HEK293T (cell line): ENCODE data around the gene PEDS1.

Experiments
- BHLHE40 ChIP-seq: fragments of 450-650 bp; IDR thresholded peaks from 2 replicates; pipeline ENCODE4 v1.6.1; 2016; ENCODE audit warnings: mild to moderate bottlenecking, moderate library complexity, borderline replicate concordance
- CTBP1 ChIP-seq: fragments of 450-650 bp; IDR thresholded peaks from 2 replicates; pipeline ENCODE4 v1.6.1; 2016; ENCODE audit warnings: borderline replicate concordance
- FOXK2 ChIP-seq: fragments of 450-650 bp; IDR thresholded peaks from 2 replicates; pipeline ENCODE4 v1.6.1; 2016; ENCODE audit warnings: mild to moderate bottlenecking
- FOXM1 ChIP-seq: fragments of 450-650 bp; IDR thresholded peaks from 2 replicates; pipeline ENCODE4 v1.6.1; 2017; ENCODE audit warnings: mild to moderate bottlenecking, borderline replicate concordance
- HDGF ChIP-seq: fragments of 450-650 bp; IDR thresholded peaks from 2 replicates; pipeline ENCODE4 v1.6.1; 2017; ENCODE audit warnings: antibody characterized with exemption, borderline replicate concordance
- LEF1 ChIP-seq: fragments of 450-650 bp; IDR thresholded peaks from 2 replicates; pipeline ENCODE4 v1.6.1; 2017; ENCODE audit warnings: mild to moderate bottlenecking, borderline replicate concordance
- NFRKB ChIP-seq: fragments of 450-650 bp; IDR thresholded peaks from 2 replicates; pipeline ENCODE4 v1.6.1; 2016; ENCODE audit warnings: mild to moderate bottlenecking, moderate library complexity
- SP1 ChIP-seq: fragments of 450-650 bp; IDR thresholded peaks from 2 replicates; pipeline ENCODE4 v1.6.1; 2017
- TARDBP ChIP-seq: fragments of 450-650 bp; IDR thresholded peaks from 2 replicates; pipeline ENCODE4 v1.6.1; 2016
- ZNF384 ChIP-seq: fragments of 450-650 bp; IDR thresholded peaks from 2 replicates; pipeline ENCODE4 v1.6.1; 2016
- TF ChIP-seq, protein P1 (sequence below): fragments of 450-650 bp; IDR thresholded peaks from 2 replicates; pipeline ENCODE4 v1.6.1; 2016

DNA sequence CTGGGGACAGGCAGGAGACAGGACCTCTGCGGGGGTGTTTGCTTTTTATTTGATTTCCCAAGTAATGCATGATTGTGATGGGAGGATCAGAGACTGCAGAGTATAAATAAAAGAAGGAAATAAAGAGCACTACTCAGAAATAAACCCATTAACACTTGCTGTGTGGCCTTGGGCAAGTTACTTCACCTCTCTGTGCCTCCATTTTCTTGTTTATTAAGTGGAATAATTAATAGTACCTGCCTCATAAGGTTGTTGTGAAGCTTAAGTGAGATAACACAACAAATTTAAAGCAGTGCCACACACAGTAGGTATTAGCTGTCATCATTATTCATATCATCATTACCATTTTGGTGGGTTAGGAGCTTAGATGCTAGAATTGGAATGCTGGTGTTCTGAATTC lies 45.2 kb upstream of the PEDS1 start:
- TF ChIP-seq BHLHE40 (no peak), SP1 (no peak), HDGF (no peak), NFRKB (no peak), LEF1 (no peak), ZNF384 (no peak), FOXK2 (no peak), FOXM1 (no peak), TARDBP (no peak), CTBP1 (no peak)
- TF ChIP-seq, protein P1, sequence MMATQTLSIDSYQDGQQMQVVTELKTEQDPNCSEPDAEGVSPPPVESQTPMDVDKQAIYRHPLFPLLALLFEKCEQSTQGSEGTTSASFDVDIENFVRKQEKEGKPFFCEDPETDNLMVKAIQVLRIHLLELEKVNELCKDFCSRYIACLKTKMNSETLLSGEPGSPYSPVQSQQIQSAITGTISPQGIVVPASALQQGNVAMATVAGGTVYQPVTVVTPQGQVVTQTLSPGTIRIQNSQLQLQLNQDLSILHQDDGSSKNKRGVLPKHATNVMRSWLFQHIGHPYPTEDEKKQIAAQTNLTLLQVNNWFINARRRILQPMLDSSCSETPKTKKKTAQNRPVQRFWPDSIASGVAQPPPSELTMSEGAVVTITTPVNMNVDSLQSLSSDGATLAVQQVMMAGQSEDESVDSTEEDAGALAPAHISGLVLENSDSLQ = no peak
